ENCODE results near the gene DLG1.

DNA sequence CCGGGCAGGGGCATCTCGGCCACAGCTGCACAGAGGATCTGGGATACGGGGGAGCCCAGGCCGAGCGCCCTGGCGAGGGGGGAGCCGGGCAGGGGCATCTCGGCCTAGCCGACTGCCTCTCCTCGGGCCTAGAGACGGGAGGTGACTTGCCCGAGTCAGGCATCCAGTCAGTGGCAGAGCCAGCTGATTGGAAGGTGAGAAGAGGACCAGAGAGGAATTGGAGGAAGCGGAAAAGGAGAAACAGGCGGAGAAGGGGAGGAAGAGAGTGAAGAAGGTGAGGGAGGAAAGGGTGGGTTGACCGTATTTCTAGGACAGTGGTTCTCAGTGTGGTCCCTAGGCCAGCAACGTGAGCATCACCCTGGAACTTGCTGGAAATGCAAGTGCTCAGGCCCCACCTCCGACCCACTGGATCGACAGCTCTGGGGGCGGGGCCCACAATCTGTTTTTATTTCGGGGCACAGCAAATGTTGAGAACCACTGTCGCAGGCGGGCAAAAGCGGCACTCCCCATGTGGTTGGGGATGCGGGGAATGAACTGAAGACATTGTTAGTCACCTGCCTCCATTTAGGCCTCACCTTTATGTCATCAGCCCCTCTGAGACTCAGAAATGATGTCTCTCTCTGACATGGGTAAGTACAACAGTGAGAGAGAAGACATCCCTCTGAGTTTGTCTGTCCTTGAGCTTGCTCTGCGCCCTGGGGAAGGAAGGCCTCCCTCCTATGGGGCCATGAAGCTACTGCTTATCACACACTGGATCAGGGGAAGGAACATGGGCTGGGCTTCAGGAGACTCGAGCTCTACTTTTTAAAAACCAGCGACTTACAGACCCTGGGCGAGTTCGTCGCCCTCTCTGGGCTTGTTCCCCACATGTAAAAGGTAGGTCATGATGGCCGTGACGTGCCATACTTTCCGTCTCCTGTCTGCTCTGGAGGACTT is 267.8 kb downstream of the DLG1 start:
- TF ChIP-seq CTCF (conservative IDR thresholded peaks at IDR 0.05; ENCODE audit: low read length): no peak
- TF ChIP-seq EZH2phosphoT487 (IDR thresholded peaks at IDR 0.05; ENCODE audit: borderline replicate concordance, low read depth, low read length): no peak
